Heart left ventricle (tissue), 16 donors: Measurements from ENCODE around the gene ELMOD1. TPM values are rescaled to one million over a fixed set of nuclear protein-coding genes. Genes with fewer than 3 reads are reported as not detected.

Experiments used
- ATAC-seq, 4 donors: fragments of 200-7000 bp; cut with Tn5 transposase; one replicate each; pipeline ENCODE4 v1.9.1; 2020 to 2022; ENCODE audit warnings: moderate library complexity in 4 of 4, mild to moderate bottlenecking in 3 of 4, moderate number of reproducible peaks in 1 of 4
- DNase-seq, 5 donors: peaks; one replicate each; pipeline ENCODE4 v3.0.0-alpha.2; 2020
- H3K27ac ChIP-seq, 12 donors: fragments of 200-600 bp; sonication (generic) in 4 of 12; one replicate each; pipeline versions ENCODE4 v1.5.0 to v1.8.0; 2016 to 2022; ENCODE audit warnings: mild to moderate bottlenecking in 2 of 12
- H3K27me3 ChIP-seq, 9 donors: fragments of 200-600 bp; sonication (generic) in 2 of 9; one replicate each; pipeline versions ENCODE4 v1.5.1 to v1.8.0; 2016 to 2022; ENCODE audit warnings: mild to moderate bottlenecking in 3 of 9
- H3K36me3 ChIP-seq, 9 donors: fragments of 200-600 bp; sonication (generic) in 2 of 9; one replicate each; pipeline versions ENCODE4 v1.5.0 to v1.8.0; 2018 to 2022; ENCODE audit warnings: mild to moderate bottlenecking in 2 of 9
- H3K4me1 ChIP-seq, 12 donors: fragments of 200-600 bp; sonication (generic) in 4 of 12; one replicate each; pipeline versions ENCODE4 v1.5.0 to v1.8.0; 2016 to 2022; ENCODE audit warnings: mild to moderate bottlenecking in 3 of 12
- H3K4me3 ChIP-seq, 12 donors: fragments of 200-600 bp; sonication (generic) in 4 of 12; one replicate each; pipeline versions ENCODE4 v1.5.0 to v1.8.0; 2017 to 2022; ENCODE audit warnings: mild to moderate bottlenecking in 9 of 12, moderate library complexity in 4 of 12
- H3K9me3 ChIP-seq, 12 donors: fragments of 200-600 bp; sonication (generic) in 4 of 12; one replicate each; pipeline versions ENCODE4 v1.5.0 to v1.8.0; 2016 to 2022; ENCODE audit warnings: mild to moderate bottlenecking in 1 of 12
- CTCF ChIP-seq, 12 donors: fragments of 200-600 bp; sonication (generic) in 4 of 12; IDR thresholded peaks; one replicate each; pipeline versions ENCODE4 v1.5.0 to v1.8.0; 2018 to 2022; ENCODE audit warnings: antibody characterized with exemption in 12 of 12, mild to moderate bottlenecking in 5 of 12
- POLR2A ChIP-seq, 2 donors: fragments of 450-650 bp; IDR thresholded peaks; one replicate each; pipeline ENCODE4 v1.6.1; 2017; ENCODE audit warnings: antibody characterized with exemption in 2 of 2, mild to moderate bottlenecking in 2 of 2, moderate library complexity in 2 of 2
- WGBS, 4 donors: extraction: QIAGEN DNeasy Blood & Tissue Kit in 2 of 4; methylation state at CpG; one replicate each; pipeline versions ENCODE4 v1.1.5 to v1.1.7; 2013 to 2018; 5-methylcytosine and 5-hydroxymethylcytosine counted together
- intact Hi-C, 10 donors: fragments of 100-400 bp; cut with DNase I; formaldehyde crosslinking; loops; one replicate each; pipeline versions ENCODE4 v1.11.1 to v1.14.2; 2022
- polyA plus RNA-seq, 2 donors: library from polyadenylated mRNA; stranded (reverse); fragments of 200-250 nt; gene quantifications; one replicate each; pipeline ENCODE4 v1.2.3, GENCODE V29; 2013
- total RNA-seq, 9 donors: library from RNA; depleted of rRNA in 2 of 9; stranded (reverse); fragments of >200 nt in 2 of 9; fragmentation: NEBNext Ultra II Directional in 3 of 9; extraction: Animal tissue kit (Norgen Biotek cat#: 25700) in 3 of 9; gene quantifications; one replicate each; pipeline versions ENCODE4 v1.1.0 to v1.2.4, GENCODE V29; 2016 to 2023
- donor health status: ischemic (EF 13 %, LVEDD 7.1; RV severe dilation, severe dysfunction).
- donor health status: healthy with polysubstance abuse.
- donor health status: DM: no; HTN: yes; CAD: no.
- donor health status: DM: no; HTN: no; CAD: no.
- donor health status: ischemic (EF 25% LVEDD 6.9; RV normal size, moderate dysfunction).
- donor health status: ischemic (EF 25% LVEDD 5.7; RV mildly dilated, moderate dysfunction).
- donor health status: healthy.
- donor health status: DM: yes; HTN: yes; CAD: no.
- donor health status: ischemic (EF 35%, LVEDD 5.7; RV mildly dilated, moderate dysfunction).
- donor health status: nonischemic (EF 11% LVEDD 7.7; RV severe dilation, severe dysfunction).
- donor health status: DM: yes; HTN: yes; CAD: no.
- donor health status: PGD.
- donor health status: ischemic (EF 29% LVEDD 5.4; RV normal size, mild dysfunction).
- donor health status: nonischemic (EF 23%, LVEDD 6.1; RV moderate dilation, normal function).

ELMOD1 gene
- total and polyA plus RNA-seq, 11 donors = 0.12 to 0.75 (median 0.30) TPM; not detected in 2

GRCh38 chr11:107675902-107676301, 85.0 kb downstream of the ELMOD1 start:
- Histone ChIP-seq H3K4me1 (no peaks in the 10 kb centered on the region), H3K4me3 (no peak overlapping the region), H3K9me3 (no peaks in the 10 kb centered on the region), H3K36me3 (no peaks in the 10 kb centered on the region), H3K27ac (no peak overlapping the region), H3K27me3 (no peaks in the 10 kb centered on the region)
- intact Hi-C loops = no loop called here
- WGBS, 4 donors = 54 to 94% (median 72%) methylated on average over 2 of the region's 2 CpGs
- no peak for DNase-seq
- TF ChIP-seq CTCF (IDR thresholded peaks at IDR 0.05) (no peak), POLR2A (IDR thresholded peaks at IDR 0.05) (no peak)
- no peak for ATAC-seq

GRCh38 chr11:107676336-107677057, 85.5 kb downstream of the ELMOD1 start:
- no peaks in the 10 kb centered on the region for H3K36me3 ChIP-seq
- no peak overlapping the region for H3K4me3 ChIP-seq
- H3K4me1 ChIP-seq = no peaks in the 10 kb centered on the region
- no peak for TF ChIP-seq POLR2A (IDR thresholded peaks at IDR 0.05)
- TF ChIP-seq CTCF (IDR thresholded peaks at IDR 0.05) = no peak
- no peak overlapping the region for H3K27ac ChIP-seq
- no peaks in the 10 kb centered on the region for H3K27me3 ChIP-seq
- DNase-seq (no peak), ATAC-seq (no peak)
- intact Hi-C loops = no loop called here
- no peaks in the 10 kb centered on the region for H3K9me3 ChIP-seq
- 74 to 82% (median 77%) methylated on average over 8 of the region's 8 CpGs for WGBS, 4 donors

DNA sequence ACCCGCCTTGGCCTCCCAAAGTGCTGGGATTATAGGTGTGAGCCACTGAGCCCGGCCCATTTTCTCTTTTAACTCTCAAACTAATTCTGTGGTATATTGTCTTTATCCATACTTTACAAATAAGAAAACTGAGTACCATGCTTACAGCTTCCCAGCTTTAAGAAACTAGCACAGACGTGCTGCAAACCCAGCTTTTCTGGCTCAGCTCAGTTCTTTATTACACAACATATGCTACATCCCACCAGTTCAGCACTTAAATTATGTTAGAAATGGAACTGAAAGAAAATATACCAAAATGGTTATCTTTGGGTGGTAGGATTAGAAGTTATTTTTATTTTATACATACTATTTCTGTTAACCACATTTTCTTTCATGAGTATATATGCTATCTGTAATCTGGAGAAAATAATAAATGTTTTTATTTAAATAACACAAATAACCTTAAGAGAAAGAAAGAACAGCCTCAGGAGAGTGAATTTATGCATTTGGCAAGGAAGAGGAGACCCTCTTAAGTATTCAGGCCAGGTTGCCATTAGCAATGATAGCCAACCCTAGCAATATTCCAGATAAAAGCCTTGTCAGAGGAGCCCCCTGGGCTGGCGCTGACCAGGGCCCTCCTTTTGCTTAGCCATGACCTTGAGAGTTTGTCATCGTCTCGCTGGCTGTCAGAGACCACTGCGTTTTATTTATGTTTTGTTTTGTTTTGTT, 87.1 kb downstream of the ELMOD1 start:
- Histone ChIP-seq H3K27ac (no peak overlapping the region), H3K4me1 (no peaks in the 10 kb centered on the region), H3K27me3 (no peaks in the 10 kb centered on the region), H3K4me3 (no peak overlapping the region), H3K9me3 (no peaks in the 10 kb centered on the region), H3K36me3 (no peaks in the 10 kb centered on the region)
- WGBS, 4 donors = 79 to 84% (median 80%) methylated on average over 7 of the region's 7 CpGs
- TF ChIP-seq CTCF (IDR thresholded peaks at IDR 0.05) (no peak), POLR2A (IDR thresholded peaks at IDR 0.05) (no peak)
- intact Hi-C loops = no loop called here
- DNase-seq = no peak
- ATAC-seq = no peak

DNA sequence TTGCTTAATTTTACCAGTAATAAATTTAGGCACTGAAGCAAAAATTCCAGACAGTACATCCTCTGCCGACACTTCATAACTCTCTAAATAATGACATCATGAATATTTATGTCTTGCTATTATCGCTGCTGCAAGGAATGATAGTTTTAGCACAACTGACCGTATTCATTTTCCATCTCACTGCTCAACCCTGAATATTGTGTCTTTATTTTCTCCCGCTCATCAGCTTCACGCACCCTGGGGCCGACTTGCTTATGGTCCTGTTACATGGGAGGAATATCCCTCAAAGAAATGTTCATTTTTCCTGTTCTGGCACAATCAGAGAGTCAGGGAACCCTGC, 87.7 kb downstream of the ELMOD1 start:
- Histone ChIP-seq H3K4me3 (no peak overlapping the region), H3K27me3 (no peaks in the 10 kb centered on the region), H3K27ac (no peak overlapping the region), H3K36me3 (no peaks in the 10 kb centered on the region), H3K4me1 (no peaks in the 10 kb centered on the region), H3K9me3 (no peaks in the 10 kb centered on the region)
- TF ChIP-seq CTCF (IDR thresholded peaks at IDR 0.05) (no peak), POLR2A (IDR thresholded peaks at IDR 0.05) (no peak)
- DNase-seq = no peak
- ATAC-seq = no peak
- 74 to 81% (median 81%) methylated on average over 6 of the region's 6 CpGs for WGBS, 4 donors
- intact Hi-C loops = no loop called here
